SK-N-SH (cell line): ENCODE data around the gene SARDH. TPM values are rescaled to one million over a fixed set of nuclear protein-coding genes. Genes with fewer than 3 reads are reported as not detected.

ENCODE experiments used
- CTCF ChIA-PET: fragments of 300-600, 350-600 bp; formaldehyde crosslinking; extraction: SDS; loops from one replicate; lab custom pipeline; 2021; lab: Yijun Ruan, JAX
- POLR2A ChIA-PET: fragments of 350-600 bp; sonication (Branson Sonifier 250); formaldehyde crosslinking; extraction: SDS; loops from one replicate; lab custom pipeline; 2020; ENCODE audit warnings: antibody characterized with exemption, inconsistent platforms; lab: Yijun Ruan, JAX
- DNase-seq: peaks from one replicate; pipeline ENCODE4 v3.0.0; 2012
- H2AFZ ChIP-seq: fragments of 200-600 bp; sonication (generic); 2 replicates; pipeline ENCODE4 v1.8.1; 2016; ENCODE audit warnings: antibody characterized with exemption, mild to moderate bottlenecking, low read depth
- H3F3A ChIP-seq: fragments of 200-600 bp; sonication (generic); replicated peaks from 2 replicates; pipeline ENCODE3; 2016; ENCODE audit warnings: antibody characterized with exemption, mild to moderate bottlenecking; ENCODE audit not compliant: insufficient read depth
- H3K27ac ChIP-seq, 2 experiments: fragments of 200-500 bp in 1 of 2; fragments of 200-600 bp in 1 of 2; sonication (Bioruptor generic) in 1 of 2; sonication (generic), shearing (Covaris generic) in 1 of 2; 2 replicates each; pipeline versions ENCODE4 v1.5.1 to v1.6.1; 2014 to 2016; ENCODE audit warnings: low read depth in 2 of 2, inconsistent platforms in 1 of 2, low read length in 1 of 2, mild to moderate bottlenecking in 1 of 2, mixed read lengths in 1 of 2
- H3K27me3 ChIP-seq: fragments of 200-600 bp; sonication (generic), shearing (Covaris generic); 2 replicates; pipeline ENCODE4 v1.6.1; 2016; ENCODE audit warnings: mixed run types; ENCODE audit not compliant: insufficient read depth
- H3K36me3 ChIP-seq, 2 experiments: fragments of 200-500 bp in 1 of 2; fragments of 200-600 bp in 1 of 2; sonication (Bioruptor generic) in 1 of 2; sonication (generic) in 1 of 2; replicated peaks in 1 of 2; 2 replicates each; pipeline versions ENCODE3 to v1.5.1; 2014 to 2016; ENCODE audit warnings: low read length in 1 of 2, mild to moderate bottlenecking in 1 of 2; ENCODE audit not compliant: insufficient read depth in 2 of 2, control insufficient read depth in 1 of 2
- H3K4me1 ChIP-seq, 2 experiments: fragments of 200-500 bp in 1 of 2; fragments of 200-600 bp in 1 of 2; sonication (Bioruptor generic) in 1 of 2; sonication (generic), shearing (Covaris generic) in 1 of 2; 2 replicates each; pipeline versions ENCODE4 v1.5.1 to v1.6.1; 2014 to 2016; ENCODE audit warnings: low read depth in 1 of 2, low read length in 1 of 2, mixed run types in 1 of 2; ENCODE audit not compliant: insufficient read depth in 2 of 2, control insufficient read depth in 1 of 2
- H3K4me2 ChIP-seq: fragments of 200-600 bp; sonication (generic), shearing (Covaris generic); 2 replicates; pipeline ENCODE4 v1.6.1; 2017; ENCODE audit warnings: mixed run types
- H3K4me3 ChIP-seq, 2 experiments: fragments of 200-500 bp in 1 of 2; fragments of 200-600 bp in 1 of 2; sonication (Bioruptor generic) in 1 of 2; sonication (generic), shearing (Covaris generic) in 1 of 2; 2 replicates each; pipeline versions ENCODE4 v1.5.1 to v1.8.1; 2014 to 2016; ENCODE audit warnings: low read depth in 2 of 2, inconsistent platforms in 1 of 2, low read length in 1 of 2, mild to moderate bottlenecking in 1 of 2, mixed read lengths in 1 of 2, moderate library complexity in 1 of 2
- H3K79me2 ChIP-seq: fragments of 200-600 bp; sonication (generic); 2 replicates; pipeline ENCODE4 v1.8.1; 2017; ENCODE audit warnings: mild to moderate bottlenecking; ENCODE audit not compliant: insufficient read depth
- H3K9ac ChIP-seq: fragments of 200-600 bp; sonication (generic); 2 replicates; pipeline ENCODE4 v1.6.1; 2017; ENCODE audit warnings: mixed run types
- H3K9me2 ChIP-seq: fragments of 200-600 bp; sonication (generic); 2 replicates; pipeline ENCODE4 v1.6.1; 2017; ENCODE audit warnings: mixed run types
- H3K9me3 ChIP-seq: fragments of 200-600 bp; sonication (generic); 2 replicates; pipeline ENCODE4 v1.6.1; 2017; ENCODE audit warnings: mixed run types, mild to moderate bottlenecking, moderate library complexity
- H4K20me1 ChIP-seq: fragments of 200-600 bp; sonication (generic); 2 replicates; pipeline ENCODE4 v1.6.1; 2017; ENCODE audit warnings: mild to moderate bottlenecking, mixed run types; ENCODE audit not compliant: insufficient read depth
- CHD2 ChIP-seq: fragments of 150-350 bp; IDR thresholded peaks from 2 replicates; pipeline ENCODE4 v1.6.1; 2018; ENCODE audit warnings: low read length; ENCODE audit not compliant: partially characterized antibody
- ELF1 ChIP-seq: IDR thresholded peaks from 2 replicates; pipeline ENCODE4 v1.4.0; 2012
- GABPA ChIP-seq: IDR thresholded peaks from 2 replicates; pipeline ENCODE4 v1.4.0; 2012; ENCODE audit warnings: low read depth, mild to moderate bottlenecking
- IRF3 ChIP-seq: fragments of 150-350 bp; IDR thresholded peaks from 2 replicates; pipeline ENCODE4 v1.6.1; 2016; ENCODE audit warnings: mild to moderate bottlenecking, low read depth, low read length
- NRF1 ChIP-seq: IDR thresholded peaks from 2 replicates; pipeline ENCODE4 v1.6.1; 2012; ENCODE audit warnings: low read depth, mild to moderate bottlenecking, low read length
- PBX3 ChIP-seq: IDR thresholded peaks from 2 replicates; pipeline ENCODE4; 2012
- POLR2AphosphoS5 ChIP-seq: IDR thresholded peaks from 2 replicates; pipeline ENCODE4 v1.6.1; 2012; ENCODE audit warnings: low read depth, low read length
- RAD21 ChIP-seq: IDR thresholded peaks from 2 replicates; pipeline ENCODE4 v1.6.1; 2012; ENCODE audit warnings: mild to moderate bottlenecking, low read length
- REST ChIP-seq: IDR thresholded peaks from 2 replicates; pipeline ENCODE4 v1.6.1; 2012; ENCODE audit warnings: mild to moderate bottlenecking, low read depth, low read length, moderate library complexity
- RFX5 ChIP-seq: IDR thresholded peaks from 2 replicates; pipeline ENCODE4 v1.6.1; 2012; ENCODE audit warnings: mild to moderate bottlenecking, improper control_type of control experiment, low read length
- TAF1 ChIP-seq: IDR thresholded peaks from 2 replicates; pipeline ENCODE4 v1.6.1; 2012; ENCODE audit warnings: low read depth, mild to moderate bottlenecking, low read length, moderate library complexity, borderline replicate concordance
- WGBS: methylation state at CpG from one replicate; pipeline ENCODE4 v1.1.6; 2017; ENCODE audit warnings: low lambda C conversion rate; 5-methylcytosine and 5-hydroxymethylcytosine counted together
- polyA plus RNA-seq, 3 experiments: library from polyadenylated mRNA; depleted of rRNA; stranded (reverse); fragments of >200 nt; gene quantifications; 2 replicates each; pipeline ENCODE4 v1.2.3, GENCODE V29; 2012
- TF ChIP-seq, protein P1 (sequence below): IDR thresholded peaks from 2 replicates; pipeline ENCODE4 v1.4.0; 2012; ENCODE audit warnings: low read depth, borderline replicate concordance

The SARDH gene
- polyA plus RNA-seq, 1 of the 3 experiments (the other 2 are of a cell fraction): 5.9 TPM

GRCh38 chr9:133692364-133692985 is 45.7 kb downstream of the SARDH start (continued):
- TF ChIP-seq RAD21 (no peak), RFX5 (no peak)

GRCh38 chr9:133691626-133692363 is 46.4 kb downstream of the SARDH start:
- Histone ChIP-seq H3K27ac (no peak overlapping the region; a peak in 1 of 4 replicates), H3F3A (no peaks in the 10 kb centered on the region), H2AFZ (no peak overlapping the region), H3K4me1 (peaks cover 0 to 26% of the 10 kb centered on the region in 2 experiments; a peak in 1 of 4 replicates), H4K20me1 (no peaks in the 10 kb centered on the region), H3K79me2 (no peaks in the 10 kb centered on the region), H3K9ac (no peak overlapping the region), H3K9me3 (no peaks in the 10 kb centered on the region), H3K4me3 (no peak overlapping the region)
- CTCF ChIA-PET: interaction anchor here (0.7 to 2.1 kb wide), 10 partner anchors 8 to 304 kb away, joined by 3 to 7 read pairs (median 3); partner anchors contain the start of gene ADAMTSL2
- TF ChIP-seq IRF3 (no peak), GABPA (no peak), NRF1 (no peak), RFX5 (no peak)
- TF ChIP-seq, all 33 proteins: peak for 0
- Histone ChIP-seq H3K27me3 (no peaks in the 10 kb centered on the region), H3K36me3 (no peaks in the 10 kb centered on the region), H3K9me2 (no peaks in the 10 kb centered on the region), H3K4me2 (no peak overlapping the region)
- no peak for DNase-seq
- 91% methylated on average over 12 of the region's 19 CpGs for WGBS
- POLR2A ChIA-PET: interaction anchor here (1.2 kb wide), 1 partner anchor 10 kb away, joined by 3 read pairs; no protein-coding TSS in a partner anchor

- ChIA-PET CTCF (interaction anchor here (1.0 to 2.1 kb wide), 8 partner anchors 8 to 36 kb away, joined by 3 to 7 read pairs (median 3); no protein-coding TSS in a partner anchor), POLR2A (interaction anchor here (1.2 kb wide), 1 partner anchor 10 kb away, joined by 3 read pairs; no protein-coding TSS in a partner anchor)
- Histone ChIP-seq H3F3A (no peaks in the 10 kb centered on the region), H3K9me2 (no peaks in the 10 kb centered on the region), H3K4me3 (no peak overlapping the region), H3K9ac (no peak overlapping the region), H3K4me1 (peaks cover 0 to 26% of the 10 kb centered on the region in 2 experiments; a peak in 1 of 4 replicates), H2AFZ (no peak overlapping the region), H3K36me3 (no peaks in the 10 kb centered on the region), H3K9me3 (no peaks in the 10 kb centered on the region), H3K27me3 (no peaks in the 10 kb centered on the region), H4K20me1 (no peaks in the 10 kb centered on the region), H3K27ac (no peak overlapping the region; a peak in 2 of 4 replicates), H3K79me2 (no peaks in the 10 kb centered on the region), H3K4me2 (no peak overlapping the region)
- WGBS: 81% methylated on average over 2 of the region's 4 CpGs
- TF ChIP-seq CHD2 (no peak), IRF3 (no peak), RFX5 (no peak), POLR2AphosphoS5 (no peak), ELF1 (no peak), REST (no peak), TAF1 (no peak), PBX3 (no peak)
- TF ChIP-seq, protein P1, sequence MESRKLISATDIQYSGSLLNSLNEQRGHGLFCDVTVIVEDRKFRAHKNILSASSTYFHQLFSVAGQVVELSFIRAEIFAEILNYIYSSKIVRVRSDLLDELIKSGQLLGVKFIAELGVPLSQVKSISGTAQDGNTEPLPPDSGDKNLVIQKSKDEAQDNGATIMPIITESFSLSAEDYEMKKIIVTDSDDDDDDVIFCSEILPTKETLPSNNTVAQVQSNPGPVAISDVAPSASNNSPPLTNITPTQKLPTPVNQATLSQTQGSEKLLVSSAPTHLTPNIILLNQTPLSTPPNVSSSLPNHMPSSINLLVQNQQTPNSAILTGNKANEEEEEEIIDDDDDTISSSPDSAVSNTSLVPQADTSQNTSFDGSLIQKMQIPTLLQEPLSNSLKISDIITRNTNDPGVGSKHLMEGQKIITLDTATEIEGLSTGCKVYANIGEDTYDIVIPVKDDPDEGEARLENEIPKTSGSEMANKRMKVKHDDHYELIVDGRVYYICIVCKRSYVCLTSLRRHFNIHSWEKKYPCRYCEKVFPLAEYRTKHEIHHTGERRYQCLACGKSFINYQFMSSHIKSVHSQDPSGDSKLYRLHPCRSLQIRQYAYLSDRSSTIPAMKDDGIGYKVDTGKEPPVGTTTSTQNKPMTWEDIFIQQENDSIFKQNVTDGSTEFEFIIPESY: no peak
- DNase-seq: no peak
Measured at GRCh38 chr9:133691191-133691590, 47.0 kb downstream of the SARDH start.
